T-cell (primary cell): ENCODE results near the gene CFAP251. TPM values are rescaled to one million over a fixed set of nuclear protein-coding genes. Genes with fewer than 3 reads are reported as not detected.

Experiments used
- ATAC-seq, 4 experiments: fragments of 200-7000 bp in 3 of 4; fragments of 150-1000 bp in 1 of 4; cut with Tn5 transposase; replicated peaks in 1 of 4; 1 replicate in 3 of 4; 2 replicates in 1 of 4; pipeline ENCODE4 v1.10.0; 2021; ENCODE audit warnings: moderate library complexity in 3 of 4, mild to moderate bottlenecking in 2 of 4, moderate number of reproducible peaks in 1 of 4
- CTCF ChIA-PET, 2 donors: fragments of 300-600 bp; sonication (Branson Sonifier 250); formaldehyde crosslinking; loops; one replicate each; lab custom pipeline; 2022; ENCODE audit warnings: antibody characterized with exemption in 2 of 2; lab: Charles Lee
- POLR2A ChIA-PET, 2 donors: fragments of 300-600 bp; sonication (Branson Sonifier 250); formaldehyde crosslinking; loops; one replicate each; lab custom pipeline; 2022; ENCODE audit warnings: antibody characterized with exemption in 2 of 2; lab: Charles Lee
- DNase-seq, 35 experiments: peaks; one replicate each; pipeline versions ENCODE4 v3.0.0 to v3.0.0-alpha.2; 2013 to 2023
- H3K27ac ChIP-seq: one replicate; pipeline ENCODE4 v1.5.1; 2013; ENCODE audit warnings: low read length
- H3K27me3 ChIP-seq, 2 experiments: replicated peaks in 1 of 2; 1 replicate in 1 of 2; 2 replicates in 1 of 2; pipeline versions ENCODE4 v1.6.1 to v1.7.0; 2013; ENCODE audit warnings: low read length in 1 of 2, mixed read lengths in 1 of 2; ENCODE audit not compliant: control insufficient read depth in 2 of 2, insufficient read depth in 2 of 2; ENCODE audit errors: extremely low read depth in 1 of 2
- H3K36me3 ChIP-seq, 2 donors: 1 replicate in 1 of 2; 2 replicates in 1 of 2; pipeline versions ENCODE4 v1.6.1 to v1.7.0; 2013; ENCODE audit warnings: low read length in 1 of 2; ENCODE audit not compliant: control insufficient read depth in 2 of 2, insufficient read depth in 1 of 2; ENCODE audit errors: extremely low read depth in 1 of 2
- H3K4me1 ChIP-seq, 2 experiments: 1 replicate in 1 of 2; 2 replicates in 1 of 2; pipeline versions ENCODE4 v1.6.1 to v1.7.0; 2013; ENCODE audit warnings: low read length in 2 of 2, mixed read lengths in 1 of 2; ENCODE audit not compliant: insufficient read depth in 2 of 2, control insufficient read depth in 1 of 2; ENCODE audit errors: extremely low read depth in 1 of 2
- H3K4me3 ChIP-seq, 2 donors: 1 replicate in 1 of 2; 2 replicates in 1 of 2; pipeline versions ENCODE4 v1.5.1 to v1.7.0; 2013; ENCODE audit warnings: mild to moderate bottlenecking in 2 of 2, low read length in 1 of 2, moderate library complexity in 1 of 2; ENCODE audit not compliant: control insufficient read depth in 1 of 2; ENCODE audit errors: extremely low read depth in 1 of 2
- H3K9me3 ChIP-seq: 2 replicates; pipeline ENCODE4 v1.7.0; 2013
- H3K27ac Mint-ChIP-seq, 2 donors: one replicate each; pipeline ENCODE4 v1.8.0; 2020 to 2021; ENCODE audit warnings: mild to moderate bottlenecking in 2 of 2, mixed read lengths in 2 of 2
- H3K27me3 Mint-ChIP-seq, 2 donors: one replicate each; pipeline ENCODE4 v1.8.0; 2021 to 2022; ENCODE audit warnings: mixed read lengths in 2 of 2
- H3K36me3 Mint-ChIP-seq: one replicate; pipeline ENCODE4 v1.8.0; 2021; ENCODE audit warnings: mixed read lengths
- H3K4me1 Mint-ChIP-seq, 3 donors: one replicate each; pipeline ENCODE4 v1.8.0; 2020 to 2022; ENCODE audit warnings: mixed read lengths in 3 of 3, mild to moderate bottlenecking in 1 of 3
- H3K4me3 Mint-ChIP-seq, 3 donors: one replicate each; pipeline ENCODE4 v1.8.0; 2020 to 2022; ENCODE audit warnings: mild to moderate bottlenecking in 3 of 3, mixed read lengths in 3 of 3, moderate library complexity in 3 of 3
- H3K9me3 Mint-ChIP-seq, 3 donors: one replicate each; pipeline ENCODE4 v1.8.0; 2020 to 2022; ENCODE audit warnings: mixed read lengths in 3 of 3
- WGBS: methylation state at CpG from one replicate; pipeline ENCODE4 v1.1.5; 2013; ENCODE audit warnings: missing lambda C conversion rate; ENCODE audit not compliant: insufficient coverage; 5-methylcytosine and 5-hydroxymethylcytosine counted together
- total RNA-seq, 35 experiments: library from RNA in 6 of 35; stranded (reverse) in 6 of 35; fragments of 120-200 nt in 1 of 35; gene quantifications; one replicate each; pipeline versions ENCODE4 v1.2.1 to v1.2.4 and lab custom pipeline; 2013 to 2026

Gene CFAP251
- total RNA-seq, 5 donors from 2014 or later (not counting 1 experiment from before 2014, with no cell fraction given), result 0.50 to 0.61 (median 0.57) TPM

- Histone ChIP-seq H3K27ac (no peak overlapping the region), H3K4me1 (peaks cover 4 to 26% of the 10 kb centered on the region in 2 experiments), H3K36me3 (peaks cover 15 to 52% of the 10 kb centered on the region in 2 donors), H3K4me3 (no peak overlapping the region), H3K9me3 (no peaks in the 10 kb centered on the region), H3K27me3 (no peaks in the 10 kb centered on the region)
- Mint-ChIP-seq H3K27me3 (no peaks in the 10 kb centered on the region), H3K9me3 (no peaks in the 10 kb centered on the region), H3K4me1 (peaks cover 34 to 40% (median 37%) of the 10 kb centered on the region in 3 donors), H3K36me3 (peaks cover 21% of the 10 kb centered on the region), H3K4me3 (peak overlapping the region in 1 of 3 donors; percentile 19), H3K27ac (peak overlapping the region; percentile 77 to 87)
- ATAC-seq, result peak in 3 of 4 experiments; percentile 48 to 54 (median 50)
- WGBS, result no CpG with 5 or more reads among the region's 7 CpGs
- POLR2A ChIA-PET, result no interaction called here
- CTCF ChIA-PET, result interaction anchor here in 1 of 2 donors (0.9 to 1.4 kb wide), 2 partner anchors 22 to 99 kb away, joined by 3 to 6 read pairs; no protein-coding TSS in a partner anchor
- peak in 1 of 35 experiments; percentile 27 for DNase-seq
These were observed 23.8 kb upstream of the CFAP251 start for GRCh38 chr12:121894633-121895032.

DNA sequence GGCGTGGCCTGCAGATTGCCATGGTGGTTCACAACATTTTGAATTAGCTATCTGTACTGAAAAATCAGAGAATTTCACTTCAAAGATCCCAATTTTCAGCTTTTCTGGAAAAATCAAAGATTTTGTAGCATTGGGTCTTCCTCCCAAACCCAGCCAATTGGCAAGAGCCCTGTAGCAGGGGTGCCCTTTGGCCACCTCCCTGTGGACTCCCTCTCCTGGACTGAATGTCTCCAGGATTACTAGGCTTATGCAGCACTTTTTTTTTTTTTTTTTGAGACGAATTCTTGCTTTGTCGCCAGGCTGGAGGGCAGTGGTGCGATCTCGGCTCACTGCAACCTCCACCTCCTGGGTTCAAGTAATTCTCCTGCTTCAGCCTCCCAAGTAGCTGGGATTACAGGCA lies 20.1 kb upstream of the CFAP251 start:
- Mint-ChIP-seq H3K4me3 (no peak overlapping the region), H3K4me1 (peaks cover 17 to 20% (median 19%) of the 10 kb centered on the region in 3 donors), H3K9me3 (no peaks in the 10 kb centered on the region), H3K27me3 (no peaks in the 10 kb centered on the region), H3K27ac (no peak overlapping the region), H3K36me3 (peaks cover 44% of the 10 kb centered on the region)
- Histone ChIP-seq H3K4me3 (no peak overlapping the region), H3K4me1 (peaks cover 0 to 9% of the 10 kb centered on the region in 2 experiments), H3K36me3 (peaks cover 16 to 69% of the 10 kb centered on the region in 2 donors), H3K27ac (no peak overlapping the region), H3K9me3 (no peaks in the 10 kb centered on the region), H3K27me3 (no peaks in the 10 kb centered on the region)
- CTCF ChIA-PET, result interaction anchor here in 1 of 2 donors (0.6 kb wide), 1 partner anchor 13 kb away, joined by 11 read pairs; no protein-coding TSS in a partner anchor
- ATAC-seq (no peak), DNase-seq (no peak)
- 100% methylated on average over 1 of the region's 5 CpGs for WGBS
- POLR2A ChIA-PET, result no interaction called here

DNA sequence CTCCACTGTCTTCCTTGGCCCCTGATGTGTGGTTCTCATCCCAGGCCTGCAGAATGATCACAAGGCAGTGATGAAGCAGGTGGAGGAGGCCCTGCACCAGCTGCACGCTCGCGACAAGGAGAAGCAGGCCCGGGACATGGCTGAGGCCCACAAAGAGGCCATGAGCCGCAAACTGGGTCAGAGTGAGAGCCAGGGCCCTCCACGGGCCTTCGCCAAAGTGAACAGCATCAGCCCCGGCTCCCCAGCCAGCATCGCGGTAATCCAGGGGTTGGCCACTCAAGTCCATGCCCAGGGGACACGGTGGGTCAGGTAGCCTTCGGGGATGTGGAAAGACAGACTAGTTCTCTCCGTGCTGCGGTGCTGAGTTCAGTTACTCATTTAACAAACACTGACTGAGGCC lies 18.8 kb upstream of the CFAP251 start:
- Histone ChIP-seq H3K4me1 (no peaks in the 10 kb centered on the region), H3K36me3 (peaks cover 20 to 73% of the 10 kb centered on the region in 2 donors), H3K9me3 (no peaks in the 10 kb centered on the region), H3K27me3 (no peaks in the 10 kb centered on the region), H3K4me3 (no peak overlapping the region), H3K27ac (no peak overlapping the region)
- H3K4me1 Mint-ChIP-seq, result peaks cover 4 to 7% (median 6%) of the 10 kb centered on the region in 3 donors
- no peaks in the 10 kb centered on the region for H3K27me3 Mint-ChIP-seq
- no peak for ATAC-seq
- ChIA-PET CTCF (no interaction called here), POLR2A (no interaction called here)
- no peak overlapping the region for H3K4me3 Mint-ChIP-seq
- no peak for DNase-seq
- peaks cover 49% of the 10 kb centered on the region for H3K36me3 Mint-ChIP-seq
- H3K27ac Mint-ChIP-seq, result no peak overlapping the region
- no peaks in the 10 kb centered on the region for H3K9me3 Mint-ChIP-seq
- 96% methylated on average over 13 of the region's 14 CpGs for WGBS

GRCh38 chr12:121903202-121903601 lies 15.2 kb upstream of the CFAP251 start:
- Mint-ChIP-seq H3K36me3 (peaks cover 47% of the 10 kb centered on the region), H3K27ac (no peak overlapping the region), H3K4me3 (no peak overlapping the region), H3K9me3 (no peaks in the 10 kb centered on the region), H3K27me3 (no peaks in the 10 kb centered on the region), H3K4me1 (peaks cover 0 to under 1% (median 0%) of the 10 kb centered on the region in 3 donors)
- Histone ChIP-seq H3K27ac (no peak overlapping the region), H3K36me3 (peaks cover 5 to 56% of the 10 kb centered on the region in 2 donors), H3K27me3 (no peaks in the 10 kb centered on the region), H3K9me3 (no peaks in the 10 kb centered on the region), H3K4me1 (no peaks in the 10 kb centered on the region), H3K4me3 (no peak overlapping the region)
- 83% methylated on average over 1 of the region's 2 CpGs for WGBS
- CTCF ChIA-PET, result no interaction called here
- DNase-seq, result no peak
- ATAC-seq, result no peak
- POLR2A ChIA-PET, result interaction anchor here in 1 of 2 donors (0.6 kb wide), 1 partner anchor 256 kb away, joined by 3 read pairs; no protein-coding TSS in a partner anchor

- WGBS, result 100% methylated on average over 2 of the region's 4 CpGs
- H3K36me3 ChIP-seq, result peaks cover 5 to 55% of the 10 kb centered on the region in 2 donors
- no peak overlapping the region for H3K4me3 ChIP-seq
- Mint-ChIP-seq H3K36me3 (peaks cover 52% of the 10 kb centered on the region), H3K27me3 (no peaks in the 10 kb centered on the region), H3K4me1 (peaks cover 7 to 8% (median 7%) of the 10 kb centered on the region in 3 donors), H3K4me3 (no peak overlapping the region), H3K27ac (no peak overlapping the region), H3K9me3 (no peaks in the 10 kb centered on the region)
- POLR2A ChIA-PET, result interaction anchor here in 1 of 2 donors (1.1 kb wide), 1 partner anchor 14 kb away, joined by 3 read pairs; no protein-coding TSS in a partner anchor
- no peak overlapping the region for H3K27ac ChIP-seq
- no peak for DNase-seq
- no peak for ATAC-seq
- no peaks in the 10 kb centered on the region for H3K27me3 ChIP-seq
- no peaks in the 10 kb centered on the region for H3K9me3 ChIP-seq
- CTCF ChIA-PET, result interaction anchor here (0.6 to 1.5 kb wide), 3 partner anchors 13 to 185 kb away, joined by 3 to 13 read pairs (median 3); partner anchors contain the start of gene CFAP251 (in 1 of the 2)
- H3K4me1 ChIP-seq, result peaks cover 0 to 5% of the 10 kb centered on the region in 2 experiments
These were observed 12.6 kb upstream of the CFAP251 start for GRCh38 chr12:121905746-121906145.

GRCh38 chr12:121908702-121909101 lies 9.7 kb upstream of the CFAP251 start:
- H3K27ac ChIP-seq, result no peak overlapping the region
- Mint-ChIP-seq H3K27ac (peak overlapping the region; percentile 58 to 78), H3K27me3 (no peaks in the 10 kb centered on the region), H3K4me3 (no peak overlapping the region), H3K36me3 (peaks cover 39% of the 10 kb centered on the region), H3K4me1 (peaks cover 7 to 12% (median 10%) of the 10 kb centered on the region in 3 donors), H3K9me3 (no peaks in the 10 kb centered on the region)
- H3K36me3 ChIP-seq, result peaks cover 0 to 29% of the 10 kb centered on the region in 2 donors
- WGBS, result 30% methylated on average over 1 of the region's 2 CpGs
- H3K27me3 ChIP-seq, result no peaks in the 10 kb centered on the region
- ChIA-PET POLR2A (interaction anchor here in 1 of 2 donors (0.6 kb wide), 2 partner anchors 11 to 150 kb away, joined by 3 read pairs; no protein-coding TSS in a partner anchor), CTCF (no interaction called here)
- peaks cover 0 to 7% of the 10 kb centered on the region in 2 experiments for H3K4me1 ChIP-seq
- DNase-seq (no peak), ATAC-seq (no peak)
- no peak overlapping the region for H3K4me3 ChIP-seq
- no peaks in the 10 kb centered on the region for H3K9me3 ChIP-seq
